Ishikawa (cell line): ENCODE data around the gene ST3GAL3.

ENCODE experiments used
- CEBPB ChIP-seq: IDR thresholded peaks from 2 replicates; pipeline ENCODE4 v1.6.1; 2012
- CREB1 ChIP-seq: IDR thresholded peaks from 2 replicates; pipeline ENCODE4 v1.6.1; 2012; ENCODE audit warnings: low read depth
- EGR1 ChIP-seq: IDR thresholded peaks from 2 replicates; pipeline ENCODE4 v1.6.1; 2012
- EP300 ChIP-seq: IDR thresholded peaks from 2 replicates; pipeline ENCODE4 v1.6.1; 2012; ENCODE audit warnings: borderline replicate concordance
- NFIC ChIP-seq: IDR thresholded peaks from 2 replicates; pipeline ENCODE4 v1.6.1; 2012
- TAF1 ChIP-seq: IDR thresholded peaks from 2 replicates; pipeline ENCODE4 v1.6.1; 2012; ENCODE audit warnings: low read depth, mild to moderate bottlenecking
- TCF12 ChIP-seq: IDR thresholded peaks from 2 replicates; pipeline ENCODE4 v1.6.1; 2012; ENCODE audit warnings: low read depth
- YY1 ChIP-seq: IDR thresholded peaks from 2 replicates; pipeline ENCODE4 v1.6.1; 2012; ENCODE audit warnings: low read depth
- ZBTB7A ChIP-seq: IDR thresholded peaks from 2 replicates; pipeline ENCODE4 v1.6.1; 2012; ENCODE audit warnings: low read depth
- TF ChIP-seq, protein P1 (sequence below): IDR thresholded peaks from 2 replicates; pipeline ENCODE4 v1.6.1; 2012
- TF ChIP-seq, protein P2 (sequence below): IDR thresholded peaks from 2 replicates; pipeline ENCODE4 v1.6.1; 2012; ENCODE audit warnings: low read depth, mild to moderate bottlenecking

DNA sequence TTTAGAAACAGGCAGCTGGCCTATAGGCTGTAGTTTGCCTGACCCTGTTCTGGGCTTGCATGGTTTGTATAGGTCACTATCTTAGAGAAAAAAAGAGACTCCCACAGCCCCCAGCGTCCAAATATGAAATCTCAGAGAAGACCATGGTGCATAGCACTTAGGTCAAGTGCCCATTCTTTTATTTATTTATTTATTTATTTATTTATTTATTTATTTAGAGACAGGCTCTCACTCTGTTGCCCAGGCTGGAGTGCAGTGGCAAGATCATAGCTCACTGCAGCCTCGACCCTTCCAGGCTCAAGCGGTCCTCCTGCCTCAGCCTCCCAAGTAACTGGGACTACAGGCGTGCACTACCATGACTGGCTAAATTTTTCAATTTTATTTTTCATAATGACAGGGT, 175.4 kb downstream of the ST3GAL3 start:
- TF ChIP-seq EGR1 (no peak), EP300 (no peak), CEBPB (no peak), TCF12 (no peak), TAF1 (no peak), YY1 (no peak), CREB1 (no peak), NFIC (no peak), ZBTB7A (no peak)
- TF ChIP-seq, protein P1, sequence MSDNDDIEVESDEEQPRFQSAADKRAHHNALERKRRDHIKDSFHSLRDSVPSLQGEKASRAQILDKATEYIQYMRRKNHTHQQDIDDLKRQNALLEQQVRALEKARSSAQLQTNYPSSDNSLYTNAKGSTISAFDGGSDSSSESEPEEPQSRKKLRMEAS = no peak
- TF ChIP-seq, protein P2, sequence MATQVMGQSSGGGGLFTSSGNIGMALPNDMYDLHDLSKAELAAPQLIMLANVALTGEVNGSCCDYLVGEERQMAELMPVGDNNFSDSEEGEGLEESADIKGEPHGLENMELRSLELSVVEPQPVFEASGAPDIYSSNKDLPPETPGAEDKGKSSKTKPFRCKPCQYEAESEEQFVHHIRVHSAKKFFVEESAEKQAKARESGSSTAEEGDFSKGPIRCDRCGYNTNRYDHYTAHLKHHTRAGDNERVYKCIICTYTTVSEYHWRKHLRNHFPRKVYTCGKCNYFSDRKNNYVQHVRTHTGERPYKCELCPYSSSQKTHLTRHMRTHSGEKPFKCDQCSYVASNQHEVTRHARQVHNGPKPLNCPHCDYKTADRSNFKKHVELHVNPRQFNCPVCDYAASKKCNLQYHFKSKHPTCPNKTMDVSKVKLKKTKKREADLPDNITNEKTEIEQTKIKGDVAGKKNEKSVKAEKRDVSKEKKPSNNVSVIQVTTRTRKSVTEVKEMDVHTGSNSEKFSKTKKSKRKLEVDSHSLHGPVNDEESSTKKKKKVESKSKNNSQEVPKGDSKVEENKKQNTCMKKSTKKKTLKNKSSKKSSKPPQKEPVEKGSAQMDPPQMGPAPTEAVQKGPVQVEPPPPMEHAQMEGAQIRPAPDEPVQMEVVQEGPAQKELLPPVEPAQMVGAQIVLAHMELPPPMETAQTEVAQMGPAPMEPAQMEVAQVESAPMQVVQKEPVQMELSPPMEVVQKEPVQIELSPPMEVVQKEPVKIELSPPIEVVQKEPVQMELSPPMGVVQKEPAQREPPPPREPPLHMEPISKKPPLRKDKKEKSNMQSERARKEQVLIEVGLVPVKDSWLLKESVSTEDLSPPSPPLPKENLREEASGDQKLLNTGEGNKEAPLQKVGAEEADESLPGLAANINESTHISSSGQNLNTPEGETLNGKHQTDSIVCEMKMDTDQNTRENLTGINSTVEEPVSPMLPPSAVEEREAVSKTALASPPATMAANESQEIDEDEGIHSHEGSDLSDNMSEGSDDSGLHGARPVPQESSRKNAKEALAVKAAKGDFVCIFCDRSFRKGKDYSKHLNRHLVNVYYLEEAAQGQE = no peak
